Skeletal muscle tissue (tissue), 4 donors: Measurements from ENCODE around the gene GPRC5C. TPM values are rescaled to one million over a fixed set of nuclear protein-coding genes. Genes with fewer than 3 reads are reported as not detected.
A peak's percentile ranks its signal among the peaks of the same experiment; 100 is the strongest.

ENCODE experiments used
- H3K27ac ChIP-seq: one replicate; pipeline ENCODE4 v1.7.0; 2013; ENCODE audit warnings: mild to moderate bottlenecking, low read depth, low read length, inconsistent platforms
- H3K27me3 ChIP-seq, 3 donors: one replicate each; pipeline ENCODE4 v1.7.0; 2013; ENCODE audit warnings: low read length in 3 of 3; ENCODE audit not compliant: control insufficient read depth in 3 of 3, insufficient read depth in 3 of 3
- H3K36me3 ChIP-seq, 3 donors: one replicate each; pipeline ENCODE4 v1.7.0; 2013; ENCODE audit warnings: low read length in 3 of 3; ENCODE audit not compliant: control insufficient read depth in 3 of 3, insufficient read depth in 3 of 3
- H3K4me1 ChIP-seq, 3 donors: one replicate each; pipeline ENCODE4 v1.7.0; 2013; ENCODE audit warnings: low read length in 3 of 3, mild to moderate bottlenecking in 3 of 3; ENCODE audit not compliant: control insufficient read depth in 3 of 3, insufficient read depth in 3 of 3
- H3K4me3 ChIP-seq, 3 donors: one replicate each; pipeline ENCODE4 v1.7.0; 2013; ENCODE audit warnings: low read length in 3 of 3
- H3K9ac ChIP-seq, 3 donors: one replicate each; pipeline ENCODE4 v1.7.0; 2013; ENCODE audit warnings: low read length in 3 of 3, mild to moderate bottlenecking in 3 of 3, moderate library complexity in 2 of 3, low read depth in 1 of 3
- H3K9me3 ChIP-seq, 3 donors: one replicate each; pipeline ENCODE4 v1.7.0; 2013; ENCODE audit warnings: low read length in 3 of 3; ENCODE audit not compliant: control insufficient read depth in 3 of 3
- total RNA-seq: library from RNA; depleted of rRNA; stranded (reverse); fragments of >200 nt; gene quantifications from one replicate; pipeline ENCODE4 v1.2.3, GENCODE V29; 2014
- donor health status: Osteomylitis.

The GPRC5C gene
- total RNA-seq, 1 donor from 2014 or later, result 44.4 TPM

DNA sequence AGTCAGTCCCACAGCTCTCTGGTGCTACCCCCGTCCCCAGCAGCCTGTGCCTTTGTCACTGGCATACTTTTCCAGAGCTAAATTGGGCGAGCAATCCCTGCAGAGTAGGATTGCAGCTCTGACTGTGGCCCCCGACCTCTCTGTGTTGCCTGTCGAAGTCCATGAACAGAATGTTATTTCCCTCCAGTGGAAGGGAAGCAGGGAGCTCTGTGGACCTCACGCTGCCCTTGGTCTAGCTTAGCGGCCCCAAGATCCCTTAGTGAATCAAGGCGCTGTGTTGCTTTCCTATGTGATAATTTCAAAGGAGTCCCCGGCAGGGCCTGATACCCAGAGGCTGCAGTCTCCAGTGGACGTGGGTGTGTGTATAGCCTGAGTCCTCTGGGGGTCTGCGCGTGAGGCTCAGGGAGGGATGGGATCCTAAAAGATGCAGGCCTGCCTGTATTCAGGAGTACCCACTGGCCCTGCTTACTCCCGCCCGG, 19.1 kb downstream of the GPRC5C start:
- Histone ChIP-seq H3K9ac (peak overlapping the region in 2 of 3 donors; percentile 18 to 69), H3K4me3 (no peak overlapping the region), H3K9me3 (no peaks in the 10 kb centered on the region), H3K36me3 (peaks cover 0 to 10% (median 4%) of the 10 kb centered on the region in 3 donors), H3K27me3 (no peaks in the 10 kb centered on the region), H3K4me1 (peaks cover 65 to 86% (median 81%) of the 10 kb centered on the region in 3 donors), H3K27ac (peak overlapping the region; percentile 65)

GRCh38 chr17:74451557-74451956, 19.7 kb downstream of the GPRC5C start:
- H3K4me1 ChIP-seq, result peaks cover 61 to 84% (median 76%) of the 10 kb centered on the region in 3 donors
- no peak overlapping the region for H3K4me3 ChIP-seq
- no peaks in the 10 kb centered on the region for H3K27me3 ChIP-seq
- H3K36me3 ChIP-seq, result peaks cover 0 to 10% (median 4%) of the 10 kb centered on the region in 3 donors
- H3K9ac ChIP-seq, result peak overlapping the region in 1 of 3 donors; percentile 69
- no peaks in the 10 kb centered on the region for H3K9me3 ChIP-seq
- peak overlapping the region; percentile 97 for H3K27ac ChIP-seq

GRCh38 chr17:74452033-74452840, 20.3 kb downstream of the GPRC5C start:
- peak overlapping the region; percentile 97 for H3K27ac ChIP-seq
- no peaks in the 10 kb centered on the region for H3K9me3 ChIP-seq
- peaks cover 59 to 82% (median 75%) of the 10 kb centered on the region in 3 donors for H3K4me1 ChIP-seq
- peaks cover 0 to 5% (median 4%) of the 10 kb centered on the region in 3 donors for H3K36me3 ChIP-seq
- no peaks in the 10 kb centered on the region for H3K27me3 ChIP-seq
- H3K4me3 ChIP-seq, result peak overlapping the region in 1 of 3 donors; percentile 72
- H3K9ac ChIP-seq, result peak overlapping the region; percentile 43 to 92 (median 75)

- H3K27ac ChIP-seq, result peak overlapping the region; percentile 97
- peak overlapping the region; percentile 72 to 92 (median 75) for H3K9ac ChIP-seq
- H3K36me3 ChIP-seq, result no peaks in the 10 kb centered on the region
- H3K9me3 ChIP-seq, result no peaks in the 10 kb centered on the region
- no peaks in the 10 kb centered on the region for H3K27me3 ChIP-seq
- peak overlapping the region; percentile 56 to 72 (median 61) for H3K4me3 ChIP-seq
- peaks cover 58 to 77% (median 74%) of the 10 kb centered on the region in 3 donors for H3K4me1 ChIP-seq
Observed at GRCh38 chr17:74452841-74453661, 21.2 kb downstream of the GPRC5C start.

- peak overlapping the region; percentile 72 to 92 (median 75) for H3K9ac ChIP-seq
- peak overlapping the region; percentile 56 to 72 (median 61) for H3K4me3 ChIP-seq
- H3K27ac ChIP-seq, result peak overlapping the region; percentile 97
- H3K9me3 ChIP-seq, result no peaks in the 10 kb centered on the region
- no peaks in the 10 kb centered on the region for H3K36me3 ChIP-seq
- no peaks in the 10 kb centered on the region for H3K27me3 ChIP-seq
- H3K4me1 ChIP-seq, result peaks cover 56 to 73% (median 70%) of the 10 kb centered on the region in 3 donors
Observed at GRCh38 chr17:74453665-74454196, 21.8 kb downstream of the GPRC5C start.

DNA sequence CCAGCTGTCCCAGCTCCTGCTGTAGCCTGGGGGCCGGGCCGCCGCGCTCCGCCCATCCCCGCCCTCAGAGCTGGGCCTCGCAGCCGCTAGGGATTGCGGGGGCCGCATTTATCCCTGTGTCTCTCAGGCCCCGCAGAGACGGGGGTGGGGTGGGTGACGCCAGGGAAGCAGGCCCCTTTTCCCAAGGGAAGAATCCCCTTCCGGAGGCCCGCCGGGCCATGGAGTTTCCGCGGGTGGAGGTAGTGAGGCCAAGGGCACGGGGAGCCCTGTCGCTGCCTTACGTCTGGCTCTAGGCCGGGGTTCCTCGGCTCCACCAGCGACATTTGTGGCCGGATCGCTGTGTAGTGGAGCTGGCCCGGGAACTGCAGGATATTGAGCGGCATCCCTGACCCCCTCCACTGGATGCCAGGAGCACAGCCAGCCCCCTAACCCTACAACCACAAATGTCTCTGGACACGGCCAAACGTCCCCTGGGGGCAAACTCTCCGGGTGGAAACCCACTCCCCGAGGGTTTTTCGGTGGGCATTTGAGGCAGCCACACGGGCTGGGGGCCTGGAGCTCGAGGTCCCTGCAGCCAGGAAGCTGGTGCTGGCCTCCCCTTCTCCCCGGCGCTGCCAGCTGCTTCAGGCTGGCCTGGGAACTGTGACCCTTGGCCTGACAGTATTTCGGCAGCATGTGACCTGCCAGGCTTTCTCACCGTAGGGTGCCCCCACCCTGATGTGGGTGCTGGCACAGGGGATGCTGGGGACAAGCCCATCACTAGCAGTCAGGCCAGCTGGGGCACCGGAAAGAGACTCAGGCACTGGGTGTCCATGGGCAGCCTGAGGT, 22.5 kb downstream of the GPRC5C start:
- no peaks in the 10 kb centered on the region for H3K9me3 ChIP-seq
- H3K4me3 ChIP-seq, result peak overlapping the region; percentile 56 to 73 (median 63)
- H3K27ac ChIP-seq, result peak overlapping the region; percentile 96
- no peaks in the 10 kb centered on the region for H3K27me3 ChIP-seq
- peak overlapping the region; percentile 87 to 96 (median 89) for H3K9ac ChIP-seq
- H3K36me3 ChIP-seq, result no peaks in the 10 kb centered on the region
- H3K4me1 ChIP-seq, result peaks cover 51 to 66% (median 65%) of the 10 kb centered on the region in 3 donors

- Histone ChIP-seq H3K36me3 (no peaks in the 10 kb centered on the region), H3K4me3 (peak overlapping the region in 2 of 3 donors; percentile 63 to 73), H3K27ac (peak overlapping the region; percentile 96), H3K4me1 (peaks cover 44 to 59% (median 58%) of the 10 kb centered on the region in 3 donors), H3K9me3 (no peaks in the 10 kb centered on the region), H3K27me3 (no peaks in the 10 kb centered on the region), H3K9ac (peak overlapping the region; percentile 87 to 96 (median 89))
Observed at GRCh38 chr17:74455025-74455545, 23.2 kb downstream of the GPRC5C start.

DNA sequence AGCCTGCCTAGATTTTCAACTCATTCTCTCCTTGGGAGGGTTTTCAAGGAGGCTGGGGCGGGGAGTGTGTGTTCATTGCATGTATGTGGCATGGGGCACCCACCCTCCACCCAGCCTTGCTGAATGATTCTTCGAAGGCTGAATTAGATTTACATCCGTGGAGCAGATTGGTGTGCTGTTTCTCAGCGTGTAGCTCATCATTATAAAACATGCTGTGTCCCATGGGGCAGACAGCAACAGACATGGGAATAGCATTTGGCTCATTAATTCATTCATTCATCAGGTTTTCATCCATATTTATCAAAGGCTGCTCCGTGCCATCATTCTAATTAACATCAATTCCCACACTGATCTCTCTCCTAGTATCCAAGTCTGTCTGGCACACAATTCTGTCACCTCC, 23.9 kb downstream of the GPRC5C start:
- Histone ChIP-seq H3K9me3 (no peaks in the 10 kb centered on the region), H3K4me1 (peaks cover 37 to 52% (median 52%) of the 10 kb centered on the region in 3 donors), H3K36me3 (no peaks in the 10 kb centered on the region), H3K9ac (no peak overlapping the region), H3K27me3 (no peaks in the 10 kb centered on the region), H3K4me3 (no peak overlapping the region), H3K27ac (peak overlapping the region; percentile 9)
